Effector CD4-positive, alpha-beta T cell (primary cell): ENCODE data around the gene SH3GLB2.
"Not testable (repeated sequence)": the region's sequence is repeated elsewhere in the genome, so short reads cannot be mapped to it uniquely, and the experiment has no call there.

ENCODE experiments used
- DNase-seq: peaks from one replicate; pipeline ENCODE4 v3.0.0-alpha.2; 2020

Gene SH3GLB2

DNA sequence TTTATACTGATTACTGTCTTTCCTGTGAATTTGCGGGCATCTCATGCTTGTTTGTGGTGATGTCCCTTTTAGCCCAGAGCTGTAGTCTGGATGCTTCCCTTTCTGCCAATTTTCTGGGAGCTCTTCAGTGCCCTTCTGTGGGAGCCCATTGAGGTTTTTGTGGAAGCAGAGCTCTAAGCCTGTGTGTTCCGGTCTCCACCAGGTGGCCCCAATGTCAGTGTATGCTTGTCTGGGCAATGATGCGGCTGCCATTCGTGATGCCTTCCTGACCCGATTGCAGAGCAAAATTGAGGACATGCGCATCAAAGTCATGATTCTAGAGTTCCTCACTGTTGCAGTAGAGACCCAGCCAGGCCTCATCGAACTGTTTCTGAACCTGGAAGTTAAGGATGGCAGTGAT is 35.1 kb downstream of the SH3GLB2 start:
- no peak for DNase-seq

DNA sequence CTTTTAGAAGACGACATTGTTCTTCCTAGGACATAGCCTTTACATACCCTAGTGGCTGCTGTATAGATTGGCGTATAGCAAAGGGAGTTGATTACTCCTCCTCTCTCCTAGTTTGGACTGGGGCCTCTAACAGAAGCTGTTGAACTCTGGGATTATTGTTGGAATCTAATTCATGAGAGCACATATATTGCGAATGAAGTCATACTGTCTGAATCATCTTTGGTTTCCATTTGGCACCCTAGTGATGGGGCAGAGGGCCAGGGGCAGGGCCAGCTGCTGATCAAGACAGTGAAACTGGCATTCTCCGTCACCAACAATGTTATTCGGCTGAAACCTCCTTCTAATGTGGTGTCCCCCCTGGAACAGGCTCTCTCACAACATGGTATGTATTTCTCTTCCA is 40.3 kb downstream of the SH3GLB2 start:
- no peak for DNase-seq

DNA sequence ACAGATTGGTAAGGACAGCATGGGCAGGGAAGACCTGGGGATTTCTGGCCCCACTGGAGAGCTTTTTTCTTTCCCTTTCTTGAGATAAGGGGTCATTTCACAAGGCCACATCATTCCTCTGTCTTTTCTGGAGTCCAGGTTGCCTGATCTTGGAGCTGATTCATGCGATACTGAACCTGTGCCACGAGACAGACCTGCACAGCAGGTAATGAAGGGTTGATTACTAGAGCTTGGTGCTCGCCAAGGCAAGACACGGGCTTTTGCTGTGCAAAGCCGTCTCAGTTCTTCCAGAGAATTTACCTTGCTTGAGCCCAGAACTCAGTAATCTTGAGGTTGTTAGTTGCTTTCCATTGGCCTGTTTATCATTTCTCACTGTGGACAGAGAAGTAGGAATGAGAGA is 41.5 kb downstream of the SH3GLB2 start:
- no peak for DNase-seq

DNA sequence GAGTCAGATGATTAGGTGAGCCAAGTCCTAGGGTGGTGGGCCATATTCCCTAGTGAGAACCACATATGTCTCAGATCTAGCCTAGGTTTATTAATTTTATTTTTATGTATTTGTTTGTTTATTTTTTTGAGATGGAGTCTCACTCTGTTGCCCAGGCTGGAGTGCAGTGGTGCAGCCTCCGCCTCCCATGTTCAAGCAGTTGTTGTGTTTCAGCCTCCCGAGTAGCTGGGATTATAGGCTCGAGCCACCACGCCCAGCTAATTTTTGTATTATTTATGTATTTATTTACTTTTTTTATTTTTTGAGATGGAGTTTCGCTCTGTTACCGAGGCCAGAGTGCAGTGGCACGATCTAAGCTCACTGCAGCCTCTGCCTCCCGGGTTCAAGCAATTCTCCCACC is 44.6 kb downstream of the SH3GLB2 start:
- DNase-seq = no peak

- no peak for DNase-seq
Observed at GRCh38 chr9:128979111-128979510, 49.0 kb downstream of the SH3GLB2 start.

- no peak for DNase-seq
Observed at GRCh38 chr9:128972956-128973355, 55.2 kb downstream of the SH3GLB2 start.

DNA sequence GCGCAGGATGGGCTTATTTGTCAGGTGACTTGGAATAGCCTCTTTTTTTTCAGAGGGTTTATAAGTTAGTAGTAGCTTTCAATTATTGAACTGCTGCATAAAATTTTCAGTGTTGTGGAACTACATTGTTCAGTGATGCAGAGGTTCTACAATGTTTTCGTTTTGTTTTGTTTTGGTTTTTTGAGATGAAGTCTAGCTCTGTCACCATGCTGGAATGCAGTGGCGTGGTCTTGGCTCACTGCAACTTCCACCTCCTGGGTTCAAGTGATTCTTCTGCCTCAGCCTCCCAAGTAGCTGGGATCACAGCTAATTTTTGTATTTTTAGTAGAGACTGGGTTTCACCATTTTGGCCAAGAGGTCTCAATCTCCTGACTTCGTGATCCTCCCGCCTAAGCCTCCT is 58.6 kb downstream of the SH3GLB2 start:
- DNase-seq = no peak

- not testable (repeated sequence) for DNase-seq
Observed at GRCh38 chr9:128961403-128961802, 66.7 kb downstream of the SH3GLB2 start.
